Non-pigmented ciliary epithelial cell (primary cell): Measurements from ENCODE around the gene DHX15.

ENCODE experiments used
- DNase-seq: peaks from one replicate; pipeline ENCODE4 v3.0.0-alpha.2; 2010; ENCODE audit warnings: low read depth

DHX15 gene

GRCh38 chr4:24582235-24582832 is 2.0 kb downstream of the DHX15 start:
- DNase-seq: no peak

- DNase-seq: no peak
Measured at GRCh38 chr4:24578364-24578763, 6.0 kb downstream of the DHX15 start.

GRCh38 chr4:24576276-24576675 is 8.1 kb downstream of the DHX15 start:
- no peak for DNase-seq

- no peak for DNase-seq
Measured at GRCh38 chr4:24574236-24574635, 10.1 kb downstream of the DHX15 start.

GRCh38 chr4:24573582-24573981 is 10.8 kb downstream of the DHX15 start:
- DNase-seq: no peak

- DNase-seq: no peak
Measured at GRCh38 chr4:24570574-24571236, 13.6 kb downstream of the DHX15 start.

GRCh38 chr4:24570172-24570571 is 14.2 kb downstream of the DHX15 start:
- DNase-seq: no peak

- no peak for DNase-seq
Measured at GRCh38 chr4:24569662-24570061, 14.7 kb downstream of the DHX15 start.

GRCh38 chr4:24568425-24568824 is 15.9 kb downstream of the DHX15 start:
- DNase-seq: no peak

- no peak for DNase-seq
Measured at GRCh38 chr4:24565054-24565453, 19.3 kb downstream of the DHX15 start.

GRCh38 chr4:24564488-24564887 is 19.9 kb downstream of the DHX15 start:
- no peak for DNase-seq

GRCh38 chr4:24561438-24562139 is 22.8 kb downstream of the DHX15 start:
- DNase-seq: no peak

GRCh38 chr4:24560868-24561368 is 23.4 kb downstream of the DHX15 start:
- DNase-seq: no peak

- no peak for DNase-seq
Measured at GRCh38 chr4:24559889-24560288, 24.5 kb downstream of the DHX15 start.

GRCh38 chr4:24559032-24559821 is 25.1 kb downstream of the DHX15 start:
- no peak for DNase-seq

- no peak for DNase-seq
Measured at GRCh38 chr4:24557026-24558025, 27.0 kb downstream of the DHX15 start.

GRCh38 chr4:24551492-24552289 is 32.7 kb downstream of the DHX15 start:
- no peak for DNase-seq

GRCh38 chr4:24550441-24551175 is 33.7 kb downstream of the DHX15 start:
- no peak for DNase-seq

- DNase-seq: no peak
Measured at GRCh38 chr4:24547979-24548378, 36.4 kb downstream of the DHX15 start.
